Measurements from ENCODE around the gene SLC28A2. TPM values are rescaled to one million over a fixed set of nuclear protein-coding genes. Genes with fewer than 3 reads are reported as not detected.

The SLC28A2 gene
- total and polyA plus RNA-seq, 12 donors: under 0.01 to 0.37 (median 0.10) TPM; not detected in 6

GRCh38 chr15:45212493-45212892, 39.5 kb upstream of the SLC28A2 start:
- Histone ChIP-seq H3K36me3 (replicated peaks in 1 of 2) (no peaks in the 10 kb centered on the region), H3K9me3 (replicated peaks in 1 of 3) (no peaks in the 10 kb centered on the region), H3K4me1 (replicated peaks in 1 of 2) (no peaks in the 10 kb centered on the region), H3K27ac (no peak overlapping the region), H3K4me3 (no peak overlapping the region), H3K27me3 (no peaks in the 10 kb centered on the region)
- WGBS, 4 donors: 75 to 92% (median 89%) methylated on average over 1 of the region's 1 CpG
- no peak for DNase-seq
- intact Hi-C loops (cut with DNase I): no loop called here
- TF ChIP-seq, protein P1, sequence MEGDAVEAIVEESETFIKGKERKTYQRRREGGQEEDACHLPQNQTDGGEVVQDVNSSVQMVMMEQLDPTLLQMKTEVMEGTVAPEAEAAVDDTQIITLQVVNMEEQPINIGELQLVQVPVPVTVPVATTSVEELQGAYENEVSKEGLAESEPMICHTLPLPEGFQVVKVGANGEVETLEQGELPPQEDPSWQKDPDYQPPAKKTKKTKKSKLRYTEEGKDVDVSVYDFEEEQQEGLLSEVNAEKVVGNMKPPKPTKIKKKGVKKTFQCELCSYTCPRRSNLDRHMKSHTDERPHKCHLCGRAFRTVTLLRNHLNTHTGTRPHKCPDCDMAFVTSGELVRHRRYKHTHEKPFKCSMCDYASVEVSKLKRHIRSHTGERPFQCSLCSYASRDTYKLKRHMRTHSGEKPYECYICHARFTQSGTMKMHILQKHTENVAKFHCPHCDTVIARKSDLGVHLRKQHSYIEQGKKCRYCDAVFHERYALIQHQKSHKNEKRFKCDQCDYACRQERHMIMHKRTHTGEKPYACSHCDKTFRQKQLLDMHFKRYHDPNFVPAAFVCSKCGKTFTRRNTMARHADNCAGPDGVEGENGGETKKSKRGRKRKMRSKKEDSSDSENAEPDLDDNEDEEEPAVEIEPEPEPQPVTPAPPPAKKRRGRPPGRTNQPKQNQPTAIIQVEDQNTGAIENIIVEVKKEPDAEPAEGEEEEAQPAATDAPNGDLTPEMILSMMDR (IDR thresholded peaks at IDR 0.05): no peak
- no peak for TF ChIP-seq POLR2A (IDR thresholded peaks at IDR 0.05)

- no peaks in the 10 kb centered on the region for H3K9me3 ChIP-seq (replicated peaks in 1 of 3)
- no peak for TF ChIP-seq POLR2A (IDR thresholded peaks at IDR 0.05)
- TF ChIP-seq, protein P1 (IDR thresholded peaks at IDR 0.05): no peak
- no peaks in the 10 kb centered on the region for H3K27me3 ChIP-seq
- H3K36me3 ChIP-seq (replicated peaks in 1 of 2): no peaks in the 10 kb centered on the region
- H3K4me3 ChIP-seq: no peak overlapping the region
- no peak overlapping the region for H3K27ac ChIP-seq
- no peak for DNase-seq
- WGBS, 4 donors: 95 to 100% (median 96%) methylated on average over 2 of the region's 2 CpGs
- H3K4me1 ChIP-seq (replicated peaks in 1 of 2): no peaks in the 10 kb centered on the region
- intact Hi-C loops (cut with DNase I): no loop called here
Observed at GRCh38 chr15:45221053-45221599, 30.9 kb upstream of the SLC28A2 start.

GRCh38 chr15:45221967-45222366, 30.1 kb upstream of the SLC28A2 start:
- Histone ChIP-seq H3K36me3 (replicated peaks in 1 of 2) (no peaks in the 10 kb centered on the region), H3K4me3 (no peak overlapping the region), H3K27ac (no peak overlapping the region), H3K9me3 (replicated peaks in 1 of 3) (no peaks in the 10 kb centered on the region), H3K4me1 (replicated peaks in 1 of 2) (no peaks in the 10 kb centered on the region), H3K27me3 (no peaks in the 10 kb centered on the region)
- WGBS, 4 donors: 72 to 79% (median 74%) methylated on average over 3 to 4 of the region's 4 CpGs
- intact Hi-C loops (cut with DNase I): no loop called here
- TF ChIP-seq, protein P1 (IDR thresholded peaks at IDR 0.05): no peak
- no peak for TF ChIP-seq POLR2A (IDR thresholded peaks at IDR 0.05)
- no peak for DNase-seq

- no peak for TF ChIP-seq POLR2A (IDR thresholded peaks at IDR 0.05)
- TF ChIP-seq, protein P1 (IDR thresholded peaks at IDR 0.05): no peak
- Histone ChIP-seq H3K4me1 (replicated peaks in 1 of 2) (no peaks in the 10 kb centered on the region), H3K27me3 (no peaks in the 10 kb centered on the region), H3K36me3 (replicated peaks in 1 of 2) (no peaks in the 10 kb centered on the region), H3K4me3 (no peak overlapping the region), H3K9me3 (replicated peaks in 1 of 3) (no peaks in the 10 kb centered on the region), H3K27ac (no peak overlapping the region)
- no peak for DNase-seq
- 42 to 57% (median 52%) methylated on average over 5 of the region's 5 CpGs for WGBS, 4 donors
- intact Hi-C loops (cut with DNase I): no loop called here
Observed at GRCh38 chr15:45224621-45225217, 27.3 kb upstream of the SLC28A2 start.
